OCI-M1 (cell line): Measurements from ENCODE around the gene NT5C2.
A peak's percentile ranks its signal among the peaks of the same experiment; 100 is the strongest.
"Not testable (repeated sequence)": the region's sequence is repeated elsewhere in the genome, so short reads cannot be mapped to it uniquely, and the experiment has no call there.

Experiments
- DNase-seq: peaks from one replicate; lab custom pipeline; 2025; lab: John Stamatoyannopoulos, UW

NT5C2 gene

GRCh38 chr10:103193107-103193819, at the start of gene NT5C2:
Gene NT5C2 (minus strand): TSS chr10:103193272. CDS start chr10:103174958, 18,314 bp downstream.
- DNase-seq = peak; percentile 89

GRCh38 chr10:103241262-103242011, 48.4 kb upstream of the NT5C2 start:
- peak; percentile 48 for DNase-seq

GRCh38 chr10:103238506-103239252, 45.6 kb upstream of the NT5C2 start:
- DNase-seq = peak; percentile 22

- no peak for DNase-seq
Observed at GRCh38 chr10:103235775-103236174, 42.7 kb upstream of the NT5C2 start.

- peak; percentile 13 for DNase-seq
Observed at GRCh38 chr10:103232772-103233488, 39.9 kb upstream of the NT5C2 start.

GRCh38 chr10:103232131-103232673, 39.1 kb upstream of the NT5C2 start:
- DNase-seq = no peak

DNA sequence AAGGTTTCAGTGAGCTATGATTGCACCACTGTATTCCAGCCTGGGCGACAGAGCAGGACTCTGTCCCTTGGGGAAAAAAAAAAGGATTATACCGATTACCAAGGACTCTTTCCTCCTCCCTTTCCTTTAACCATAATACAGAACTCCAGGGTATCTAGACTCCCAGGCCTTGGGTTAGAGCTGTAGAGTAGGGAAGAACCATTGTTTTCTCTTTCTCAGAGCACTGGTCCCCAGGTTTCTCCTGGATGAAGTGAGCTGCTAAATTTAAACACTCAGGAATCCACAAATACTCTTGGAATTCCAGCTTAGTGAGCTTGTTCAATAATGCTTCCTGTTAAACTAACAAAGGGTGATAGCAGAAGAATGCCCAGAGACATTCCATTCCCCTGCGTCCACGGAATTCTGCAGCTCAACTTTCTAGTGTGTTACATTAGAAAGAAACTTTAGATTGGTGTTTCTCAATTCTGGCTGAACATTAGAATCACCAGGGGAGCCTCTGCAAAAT, 38.0 kb upstream of the NT5C2 start:
- no peak for DNase-seq

GRCh38 chr10:103227416-103227815, 34.3 kb upstream of the NT5C2 start:
- DNase-seq = no peak

GRCh38 chr10:103225939-103226338, 32.9 kb upstream of the NT5C2 start:
- DNase-seq = no peak

GRCh38 chr10:103224721-103225120, 31.6 kb upstream of the NT5C2 start:
- not testable (repeated sequence) for DNase-seq

- peak; percentile 40 for DNase-seq
Observed at GRCh38 chr10:103224133-103224532, 31.1 kb upstream of the NT5C2 start.

DNA sequence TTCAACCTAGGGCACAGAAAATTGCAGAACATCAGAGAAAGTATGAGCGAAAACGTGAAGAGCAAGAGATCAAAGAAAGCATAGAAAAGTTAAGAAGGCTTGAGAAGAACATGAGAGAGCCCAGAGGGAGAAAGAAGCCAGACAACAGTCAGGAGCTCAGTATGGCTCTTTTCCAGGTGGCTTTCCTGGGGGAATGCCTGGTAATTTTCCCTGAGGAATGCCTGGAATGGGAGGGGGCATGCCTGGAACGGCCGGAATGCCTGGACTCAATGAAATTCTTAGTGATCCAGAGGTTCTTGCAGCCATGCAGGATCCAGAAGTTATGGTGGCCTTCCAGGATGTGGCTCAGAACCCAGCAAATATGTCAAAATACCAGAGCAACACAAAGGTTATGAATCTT, 23.3 kb upstream of the NT5C2 start:
- DNase-seq = not testable (repeated sequence)

DNA sequence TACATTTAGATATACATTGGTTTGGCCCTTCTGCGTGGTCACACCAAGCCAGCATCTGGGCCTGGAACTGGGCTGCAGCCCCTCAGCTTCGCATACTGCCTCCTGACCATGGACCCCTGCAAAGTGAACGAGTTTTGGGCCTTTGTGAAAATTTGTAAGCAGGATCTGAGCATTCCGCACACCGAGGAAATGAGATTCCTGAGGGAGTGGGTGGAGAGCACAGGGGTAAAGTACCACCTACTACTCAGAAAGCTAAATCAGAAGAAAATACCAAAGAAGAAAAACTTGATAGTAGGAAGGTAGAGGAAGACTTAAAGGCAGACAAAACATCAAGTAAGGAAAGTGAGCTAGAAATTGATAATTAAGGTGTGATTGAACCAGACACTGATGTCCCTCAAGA, 22.5 kb upstream of the NT5C2 start:
- DNase-seq = no peak

DNA sequence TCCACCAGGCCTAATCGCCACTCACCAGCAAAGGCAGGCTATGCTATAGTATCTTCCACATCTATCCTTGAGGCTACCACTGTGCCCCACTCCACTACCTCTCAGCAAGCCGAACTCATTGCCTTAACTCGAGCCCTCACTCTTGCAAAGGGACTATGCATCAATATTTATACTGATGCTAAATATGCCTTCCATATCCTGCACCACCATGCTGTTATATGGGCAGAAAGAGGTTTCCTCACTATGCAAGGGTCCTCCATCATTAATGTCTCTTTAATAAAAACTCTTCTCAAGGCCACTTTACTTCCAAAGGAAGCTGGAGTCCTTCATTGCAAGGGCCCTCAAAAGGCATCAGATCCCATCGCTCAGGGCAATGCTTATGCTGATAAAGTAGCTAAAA, 17.2 kb upstream of the NT5C2 start:
- DNase-seq = peak; percentile 37

DNA sequence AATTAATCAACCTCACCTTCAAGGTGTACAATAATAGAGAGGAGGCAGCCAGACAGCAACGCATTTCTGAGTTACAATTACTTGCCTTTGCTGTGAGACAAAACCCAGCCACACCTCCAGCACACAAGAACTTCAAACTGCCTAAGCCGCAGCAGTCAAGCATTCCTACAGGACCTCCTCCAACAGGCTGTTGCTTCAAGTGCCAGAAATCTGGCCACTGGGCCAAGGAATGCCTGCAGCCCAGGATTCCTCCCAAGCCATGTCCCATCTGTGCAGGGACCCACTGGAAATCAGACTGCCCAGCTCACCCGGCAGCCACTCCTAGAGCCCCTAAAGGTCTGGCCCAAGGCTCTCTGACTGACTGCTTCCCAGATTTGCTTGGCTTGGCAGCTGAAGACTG, 14.6 kb upstream of the NT5C2 start:
- DNase-seq = not testable (repeated sequence)

- DNase-seq = no peak
Observed at GRCh38 chr10:103207141-103207540, 14.1 kb upstream of the NT5C2 start.

DNA sequence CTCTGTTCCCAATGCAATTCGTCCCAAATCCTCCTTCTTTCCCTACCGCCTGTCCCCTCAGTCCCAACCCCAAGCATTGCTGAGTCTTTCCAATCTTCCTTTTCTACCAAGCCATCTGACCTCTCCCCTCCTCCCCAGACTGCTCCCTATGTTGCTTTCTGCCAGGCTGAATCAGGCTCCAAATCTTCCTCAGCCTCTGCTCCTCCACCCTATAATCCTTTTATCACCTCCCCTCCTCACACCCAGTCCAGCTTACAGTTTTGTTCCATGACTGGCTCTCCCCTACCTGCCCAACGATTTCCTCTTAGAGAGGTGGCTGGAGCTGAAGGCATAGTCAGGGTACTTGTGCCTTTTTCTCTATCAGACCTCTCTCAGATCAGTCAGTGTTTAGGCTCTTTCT, 13.6 kb upstream of the NT5C2 start:
- DNase-seq = not testable (repeated sequence)

DNA sequence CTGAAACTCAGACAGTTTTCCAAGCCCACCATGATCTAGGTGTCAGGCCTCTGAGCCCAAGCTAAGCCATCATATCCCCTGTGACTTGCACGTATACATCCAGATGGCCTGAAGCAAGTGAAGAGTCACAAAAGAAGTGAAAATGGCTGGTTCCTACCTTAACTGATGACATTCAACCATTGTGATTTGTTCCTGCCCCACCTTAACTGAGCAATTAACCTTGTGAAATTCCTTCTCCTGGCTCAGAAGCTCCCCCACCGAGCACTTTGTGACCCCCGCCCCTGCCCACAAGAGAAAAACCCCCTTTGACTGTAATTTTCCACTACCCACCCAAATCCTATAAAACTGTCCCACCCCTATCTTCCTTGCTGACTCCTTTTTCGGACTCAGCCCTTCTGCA, 12.3 kb upstream of the NT5C2 start:
- DNase-seq = not testable (repeated sequence)

- no peak for DNase-seq
Observed at GRCh38 chr10:103204353-103205255, 11.5 kb upstream of the NT5C2 start.

GRCh38 chr10:103203466-103203865, 10.4 kb upstream of the NT5C2 start:
- DNase-seq = no peak
